Measurements from ENCODE around the gene DOCK4.

DNA sequence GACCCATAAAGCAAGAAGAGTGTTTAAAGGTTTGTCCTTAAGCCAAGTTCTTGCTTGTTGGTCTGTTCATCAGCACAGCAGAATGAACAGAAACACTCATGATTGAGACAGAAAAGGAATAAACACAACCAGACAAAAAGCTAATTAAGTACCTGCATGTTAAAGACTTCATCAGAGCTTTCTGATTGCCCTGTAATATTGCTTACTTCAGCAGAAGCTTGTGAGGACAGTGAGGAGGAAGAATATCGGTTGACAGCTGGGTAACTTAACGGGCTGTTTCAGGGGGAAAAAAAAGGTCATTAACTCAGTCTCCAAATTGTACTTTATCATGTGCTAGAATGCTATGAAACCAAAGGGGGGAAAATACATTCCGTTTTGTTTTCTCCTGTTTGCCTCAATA is 465.3 kb downstream of the DOCK4 start:
- TF ChIP-seq, protein P1, sequence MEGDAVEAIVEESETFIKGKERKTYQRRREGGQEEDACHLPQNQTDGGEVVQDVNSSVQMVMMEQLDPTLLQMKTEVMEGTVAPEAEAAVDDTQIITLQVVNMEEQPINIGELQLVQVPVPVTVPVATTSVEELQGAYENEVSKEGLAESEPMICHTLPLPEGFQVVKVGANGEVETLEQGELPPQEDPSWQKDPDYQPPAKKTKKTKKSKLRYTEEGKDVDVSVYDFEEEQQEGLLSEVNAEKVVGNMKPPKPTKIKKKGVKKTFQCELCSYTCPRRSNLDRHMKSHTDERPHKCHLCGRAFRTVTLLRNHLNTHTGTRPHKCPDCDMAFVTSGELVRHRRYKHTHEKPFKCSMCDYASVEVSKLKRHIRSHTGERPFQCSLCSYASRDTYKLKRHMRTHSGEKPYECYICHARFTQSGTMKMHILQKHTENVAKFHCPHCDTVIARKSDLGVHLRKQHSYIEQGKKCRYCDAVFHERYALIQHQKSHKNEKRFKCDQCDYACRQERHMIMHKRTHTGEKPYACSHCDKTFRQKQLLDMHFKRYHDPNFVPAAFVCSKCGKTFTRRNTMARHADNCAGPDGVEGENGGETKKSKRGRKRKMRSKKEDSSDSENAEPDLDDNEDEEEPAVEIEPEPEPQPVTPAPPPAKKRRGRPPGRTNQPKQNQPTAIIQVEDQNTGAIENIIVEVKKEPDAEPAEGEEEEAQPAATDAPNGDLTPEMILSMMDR (IDR thresholded peaks at IDR 0.05; ENCODE audit: insufficient read depth, low read depth, low read length) = no peak
- TF ChIP-seq EZH2 (IDR thresholded peaks at IDR 0.05; ENCODE audit: insufficient read depth, low read length) = no peak
